ENCODE results near the gene PRDM12.

The PRDM12 gene

GRCh38 chr9:130713286-130713960 lies 49.0 kb downstream of the PRDM12 start:
- Histone ChIP-seq H3K4me3 (ENCODE audit: low read length) (peak overlapping the region; percentile 96), H3K27me3 (replicated peaks; ENCODE audit: control insufficient read depth, insufficient read depth, low read length) (no peaks in the 10 kb centered on the region), H3K9ac (ENCODE audit: low read length) (peak overlapping the region; percentile 97), H3K9me3 (ENCODE audit: control insufficient read depth, low read length) (no peaks in the 10 kb centered on the region), H3K4me1 (ENCODE audit: control insufficient read depth, insufficient read depth, low read length) (peaks cover 8% of the 10 kb centered on the region), H3K36me3 (ENCODE audit: control insufficient read depth, insufficient read depth, low read length, severe bottlenecking) (no peaks in the 10 kb centered on the region)
- DNase-seq (ENCODE audit: low read depth), result peak; percentile 79

- H3K9me3 ChIP-seq (ENCODE audit: control insufficient read depth, low read length), result no peaks in the 10 kb centered on the region
- peak overlapping the region; percentile 96 for H3K4me3 ChIP-seq (ENCODE audit: low read length)
- H3K36me3 ChIP-seq (ENCODE audit: control insufficient read depth, insufficient read depth, low read length, severe bottlenecking), result no peaks in the 10 kb centered on the region
- peak; percentile 29 for DNase-seq (ENCODE audit: low read depth)
- H3K27me3 ChIP-seq (replicated peaks; ENCODE audit: control insufficient read depth, insufficient read depth, low read length), result no peaks in the 10 kb centered on the region
- peak overlapping the region; percentile 97 for H3K9ac ChIP-seq (ENCODE audit: low read length)
- H3K4me1 ChIP-seq (ENCODE audit: control insufficient read depth, insufficient read depth, low read length), result peaks cover 8% of the 10 kb centered on the region
Observed at GRCh38 chr9:130714586-130715110, 50.3 kb downstream of the PRDM12 start.

GRCh38 chr9:130715270-130715669 lies 50.9 kb downstream of the PRDM12 start:
- peak; percentile 29 for DNase-seq (ENCODE audit: low read depth)
- H3K9ac ChIP-seq (ENCODE audit: low read length), result peak overlapping the region; percentile 97
- no peaks in the 10 kb centered on the region for H3K9me3 ChIP-seq (ENCODE audit: control insufficient read depth, low read length)
- H3K4me3 ChIP-seq (ENCODE audit: low read length), result peak overlapping the region; percentile 96
- peaks cover 8% of the 10 kb centered on the region for H3K4me1 ChIP-seq (ENCODE audit: control insufficient read depth, insufficient read depth, low read length)
- H3K27me3 ChIP-seq (replicated peaks; ENCODE audit: control insufficient read depth, insufficient read depth, low read length), result no peaks in the 10 kb centered on the region
- H3K36me3 ChIP-seq (ENCODE audit: control insufficient read depth, insufficient read depth, low read length, severe bottlenecking), result no peaks in the 10 kb centered on the region

GRCh38 chr9:130718562-130718961 lies 54.2 kb downstream of the PRDM12 start:
- Histone ChIP-seq H3K4me1 (ENCODE audit: control insufficient read depth, insufficient read depth, low read length) (peaks cover 8% of the 10 kb centered on the region), H3K9me3 (ENCODE audit: control insufficient read depth, low read length) (no peaks in the 10 kb centered on the region), H3K4me3 (ENCODE audit: low read length) (no peak overlapping the region), H3K27me3 (replicated peaks; ENCODE audit: control insufficient read depth, insufficient read depth, low read length) (no peaks in the 10 kb centered on the region), H3K36me3 (ENCODE audit: control insufficient read depth, insufficient read depth, low read length, severe bottlenecking) (no peaks in the 10 kb centered on the region), H3K9ac (ENCODE audit: low read length) (no peak overlapping the region)
- DNase-seq (ENCODE audit: low read depth), result no peak

GRCh38 chr9:130720762-130721161 lies 56.4 kb downstream of the PRDM12 start:
- Histone ChIP-seq H3K4me3 (ENCODE audit: low read length) (no peak overlapping the region), H3K36me3 (ENCODE audit: control insufficient read depth, insufficient read depth, low read length, severe bottlenecking) (no peaks in the 10 kb centered on the region)
- no peak for DNase-seq (ENCODE audit: low read depth)

GRCh38 chr9:130728721-130729120 lies 64.3 kb downstream of the PRDM12 start:
- H3K9me3 ChIP-seq (ENCODE audit: control insufficient read depth, low read length), result no peaks in the 10 kb centered on the region
- no peak overlapping the region for H3K4me3 ChIP-seq (ENCODE audit: low read length)
- no peaks in the 10 kb centered on the region for H3K27me3 ChIP-seq (replicated peaks; ENCODE audit: control insufficient read depth, insufficient read depth, low read length)
- DNase-seq (ENCODE audit: low read depth), result peak; percentile 42
- H3K9ac ChIP-seq (ENCODE audit: low read length), result no peak overlapping the region
- peaks cover 12% of the 10 kb centered on the region for H3K4me1 ChIP-seq (ENCODE audit: control insufficient read depth, insufficient read depth, low read length)
- H3K36me3 ChIP-seq (ENCODE audit: control insufficient read depth, insufficient read depth, low read length, severe bottlenecking), result no peaks in the 10 kb centered on the region

More at GRCh38 chr9:130720762-130721161, 56.4 kb downstream of the PRDM12 start:
- Histone ChIP-seq H3K9me3 (ENCODE audit: control insufficient read depth, low read length) (no peaks in the 10 kb centered on the region), H3K9ac (ENCODE audit: low read length) (no peak overlapping the region), H3K4me1 (ENCODE audit: control insufficient read depth, insufficient read depth, low read length) (peaks cover 5% of the 10 kb centered on the region), H3K27me3 (replicated peaks; ENCODE audit: control insufficient read depth, insufficient read depth, low read length) (no peaks in the 10 kb centered on the region)

GRCh38 chr9:130729145-130729544 lies 64.8 kb downstream of the PRDM12 start:
- H3K9ac ChIP-seq (ENCODE audit: low read length), result no peak overlapping the region
- no peaks in the 10 kb centered on the region for H3K36me3 ChIP-seq (ENCODE audit: control insufficient read depth, insufficient read depth, low read length, severe bottlenecking)
- H3K4me1 ChIP-seq (ENCODE audit: control insufficient read depth, insufficient read depth, low read length), result peaks cover 12% of the 10 kb centered on the region
- no peak overlapping the region for H3K4me3 ChIP-seq (ENCODE audit: low read length)
- no peaks in the 10 kb centered on the region for H3K27me3 ChIP-seq (replicated peaks; ENCODE audit: control insufficient read depth, insufficient read depth, low read length)
- no peaks in the 10 kb centered on the region for H3K9me3 ChIP-seq (ENCODE audit: control insufficient read depth, low read length)
- DNase-seq (ENCODE audit: low read depth), result no peak

GRCh38 chr9:130731355-130731754 lies 67.0 kb downstream of the PRDM12 start:
- no peaks in the 10 kb centered on the region for H3K36me3 ChIP-seq (ENCODE audit: control insufficient read depth, insufficient read depth, low read length, severe bottlenecking)
- H3K9me3 ChIP-seq (ENCODE audit: control insufficient read depth, low read length), result no peaks in the 10 kb centered on the region
- no peak overlapping the region for H3K9ac ChIP-seq (ENCODE audit: low read length)
- no peak overlapping the region for H3K4me3 ChIP-seq (ENCODE audit: low read length)
- no peaks in the 10 kb centered on the region for H3K27me3 ChIP-seq (replicated peaks; ENCODE audit: control insufficient read depth, insufficient read depth, low read length)
- peaks cover 12% of the 10 kb centered on the region for H3K4me1 ChIP-seq (ENCODE audit: control insufficient read depth, insufficient read depth, low read length)
- DNase-seq (ENCODE audit: low read depth), result no peak

- no peaks in the 10 kb centered on the region for H3K36me3 ChIP-seq (ENCODE audit: control insufficient read depth, insufficient read depth, low read length, severe bottlenecking)
- H3K4me3 ChIP-seq (ENCODE audit: low read length), result no peak overlapping the region
- peaks cover 12% of the 10 kb centered on the region for H3K4me1 ChIP-seq (ENCODE audit: control insufficient read depth, insufficient read depth, low read length)
- no peak for DNase-seq (ENCODE audit: low read depth)
- H3K9ac ChIP-seq (ENCODE audit: low read length), result peak overlapping the region; percentile 29
- no peaks in the 10 kb centered on the region for H3K9me3 ChIP-seq (ENCODE audit: control insufficient read depth, low read length)
- H3K27me3 ChIP-seq (replicated peaks; ENCODE audit: control insufficient read depth, insufficient read depth, low read length), result no peaks in the 10 kb centered on the region
Observed at GRCh38 chr9:130732136-130732535, 67.7 kb downstream of the PRDM12 start.

All from adipocyte (in vitro differentiated cells).